ENCODE results near the gene PRR14L.

Gene PRR14L

DNA sequence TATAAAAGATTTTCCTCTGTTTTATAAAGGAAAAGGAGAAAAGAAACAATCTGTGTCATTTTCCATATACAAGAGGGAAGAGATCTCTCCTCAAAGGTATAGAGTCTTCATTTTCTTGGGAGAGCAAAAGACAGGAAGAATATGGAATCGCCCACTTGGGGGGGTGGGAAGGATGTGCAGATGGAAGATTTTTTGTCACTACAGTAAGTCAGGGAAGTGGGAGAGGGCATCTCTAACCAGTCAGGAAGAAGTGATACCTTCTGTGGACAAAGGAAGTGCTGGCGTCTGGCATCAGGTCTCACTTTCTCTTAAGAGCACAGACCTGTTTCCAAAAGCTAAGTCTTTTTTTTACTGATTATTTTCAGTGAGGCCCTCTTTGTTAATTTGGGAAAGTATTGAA is 1.4 kb downstream of the PRR14L start:
- Histone ChIP-seq H2BK5ac (ENCODE audit: low read depth, low read length, poor library complexity, severe bottlenecking) (no peak overlapping the region), H4K91ac (ENCODE audit: low read length) (no peak overlapping the region), H3K9me3 (ENCODE audit: control insufficient read depth, low read length) (no peaks in the 10 kb centered on the region), H3K18ac (ENCODE audit: low read depth in 1 of 2, low read length in 2 of 2) (no peak overlapping the region), H3K4me1 (ENCODE audit: control insufficient read depth, insufficient read depth, low read depth, low read length) (peaks cover 9% of the 10 kb centered on the region), H3K4me2 (ENCODE audit: low read length, poor library complexity, severe bottlenecking) (peak overlapping the region; percentile 55), H3K23ac (ENCODE audit: low read length in 2 of 2) (no peak overlapping the region), H3K4ac (ENCODE audit: low read depth in 1 of 2, low read length in 2 of 2) (no peak overlapping the region), H3K4me3 (ENCODE audit: insufficient read depth in 1 of 2, low read depth in 1 of 2, low read length in 2 of 2) (peak overlapping the region in 1 of 2 experiments; percentile 100), H2AFZ (ENCODE audit: low read depth, low read length) (no peak overlapping the region), H3K27me3 (ENCODE audit: control insufficient read depth in 1 of 2, insufficient read depth in 1 of 2, low read length in 2 of 2) (no peaks in the 10 kb centered on the region), H2BK15ac (ENCODE audit: low read depth, poor library complexity, severe bottlenecking) (no peak overlapping the region), H3K14ac (ENCODE audit: low read length in 2 of 2) (no peak overlapping the region), H4K8ac (ENCODE audit: low read length) (no peak overlapping the region), H3K79me1 (replicated peaks; ENCODE audit: low read length, poor library complexity, severe bottlenecking) (peaks cover 6% of the 10 kb centered on the region), H2BK12ac (ENCODE audit: low read length in 2 of 2) (no peak overlapping the region), H3K9ac (ENCODE audit: low read length) (peak overlapping the region; percentile 99), H2BK120ac (ENCODE audit: low read depth, low read length) (no peak overlapping the region), H3K27ac (ENCODE audit: low read length, poor library complexity, severe bottlenecking) (no peak overlapping the region), H2AK5ac (ENCODE audit: low read length, severe bottlenecking) (no peak overlapping the region), H3K36me3 (ENCODE audit: control insufficient read depth in 1 of 2, insufficient read depth in 2 of 2, low read depth in 1 of 2, low read length in 2 of 2) (peaks cover 5 to 6% of the 10 kb centered on the region in 2 experiments)
- WGBS, result 28% methylated on average over 2 of the region's 2 CpGs
- DNase-seq, result no peak

DNA sequence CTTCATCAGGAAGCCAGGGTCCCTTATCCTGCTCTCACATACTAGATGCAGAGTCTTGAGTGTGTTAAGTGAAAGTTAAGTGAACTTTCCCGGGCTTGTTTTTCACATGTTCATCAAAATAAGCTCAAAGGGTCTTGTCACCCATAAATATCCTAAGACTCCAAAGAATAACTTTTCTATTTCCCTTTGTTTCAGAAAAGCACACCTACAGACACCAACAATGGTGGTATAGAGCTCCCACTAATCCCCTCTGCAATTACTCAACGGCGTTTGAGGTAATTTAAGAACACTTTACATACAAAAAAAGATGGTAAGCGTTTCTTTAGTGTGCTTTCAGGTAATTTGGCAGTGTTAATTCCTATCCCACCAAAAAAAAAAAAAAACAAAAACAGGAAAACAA is 2.5 kb downstream of the PRR14L start:
- H4K91ac ChIP-seq (ENCODE audit: low read length), result no peak overlapping the region
- H3K14ac ChIP-seq (ENCODE audit: low read length in 2 of 2), result no peak overlapping the region
- peaks cover 4% of the 10 kb centered on the region for H3K4me1 ChIP-seq (ENCODE audit: control insufficient read depth, insufficient read depth, low read depth, low read length)
- H2BK15ac ChIP-seq (ENCODE audit: low read depth, poor library complexity, severe bottlenecking), result no peak overlapping the region
- H3K36me3 ChIP-seq (ENCODE audit: control insufficient read depth in 1 of 2, insufficient read depth in 2 of 2, low read depth in 1 of 2, low read length in 2 of 2), result peaks cover 5 to 6% of the 10 kb centered on the region in 2 experiments
- no peak overlapping the region for H2BK120ac ChIP-seq (ENCODE audit: low read depth, low read length)
- H3K27ac ChIP-seq (ENCODE audit: low read length, poor library complexity, severe bottlenecking), result no peak overlapping the region
- WGBS, result 100% methylated on average over 2 of the region's 4 CpGs
- H3K4me2 ChIP-seq (ENCODE audit: low read length, poor library complexity, severe bottlenecking), result no peak overlapping the region
- no peak overlapping the region for H2BK12ac ChIP-seq (ENCODE audit: low read length in 2 of 2)
- H3K4ac ChIP-seq (ENCODE audit: low read depth in 1 of 2, low read length in 2 of 2), result no peak overlapping the region
- H3K27me3 ChIP-seq (ENCODE audit: control insufficient read depth in 1 of 2, insufficient read depth in 1 of 2, low read length in 2 of 2), result no peaks in the 10 kb centered on the region
- no peaks in the 10 kb centered on the region for H3K9me3 ChIP-seq (ENCODE audit: control insufficient read depth, low read length)
- DNase-seq, result no peak
- no peak overlapping the region for H3K4me3 ChIP-seq (ENCODE audit: insufficient read depth in 1 of 2, low read depth in 1 of 2, low read length in 2 of 2)
- H3K18ac ChIP-seq (ENCODE audit: low read depth in 1 of 2, low read length in 2 of 2), result no peak overlapping the region
- H2AK5ac ChIP-seq (ENCODE audit: low read length, severe bottlenecking), result no peak overlapping the region
- no peak overlapping the region for H2BK5ac ChIP-seq (ENCODE audit: low read depth, low read length, poor library complexity, severe bottlenecking)
- peak overlapping the region; percentile 99 for H3K9ac ChIP-seq (ENCODE audit: low read length)
- H3K23ac ChIP-seq (ENCODE audit: low read length in 2 of 2), result no peak overlapping the region
- no peak overlapping the region for H4K8ac ChIP-seq (ENCODE audit: low read length)
- no peak overlapping the region for H2AFZ ChIP-seq (ENCODE audit: low read depth, low read length)
- peaks cover 6% of the 10 kb centered on the region for H3K79me1 ChIP-seq (replicated peaks; ENCODE audit: low read length, poor library complexity, severe bottlenecking)

DNA sequence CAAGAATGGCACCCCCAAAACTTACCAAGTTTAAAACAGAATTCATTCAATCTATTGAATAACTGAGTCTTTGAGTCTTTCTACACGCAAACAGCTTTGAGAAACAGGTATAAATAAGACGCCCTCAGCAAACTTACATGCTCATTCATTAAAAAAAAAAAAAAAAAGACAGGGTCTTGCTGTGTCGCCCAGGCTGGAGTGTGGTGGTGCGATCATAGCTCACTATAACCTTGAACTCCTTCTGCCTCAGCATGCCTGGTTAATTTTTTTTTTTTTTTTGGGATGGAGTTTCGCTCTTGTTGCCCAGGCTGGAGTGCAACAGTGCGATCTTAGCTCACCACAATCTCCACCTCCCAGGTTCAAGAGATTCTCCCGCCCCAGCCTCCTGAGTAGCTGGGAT is 6.1 kb downstream of the PRR14L start:
- Histone ChIP-seq H3K36me3 (ENCODE audit: control insufficient read depth in 1 of 2, insufficient read depth in 2 of 2, low read depth in 1 of 2, low read length in 2 of 2) (peaks cover 6 to 17% of the 10 kb centered on the region in 2 experiments), H3K23ac (ENCODE audit: low read length in 2 of 2) (no peak overlapping the region)
- DNase-seq, result no peak

DNA sequence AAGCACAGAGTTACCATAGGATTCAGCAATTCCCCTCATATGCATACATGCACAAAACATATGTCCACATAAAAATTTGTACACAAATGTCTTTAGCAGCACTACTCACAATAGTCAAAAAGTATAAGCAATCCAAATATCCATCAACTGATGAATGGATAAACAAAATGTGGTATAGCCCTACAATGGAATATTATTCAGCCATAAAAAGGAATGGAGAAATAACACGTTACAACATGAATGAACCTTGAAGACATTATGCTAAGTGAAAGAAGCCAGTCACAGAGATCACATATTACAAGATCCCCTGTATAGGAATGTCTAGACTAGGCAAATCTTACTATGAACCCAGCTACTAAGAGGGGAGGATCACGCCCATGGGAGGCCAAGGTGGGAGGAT is 7.2 kb downstream of the PRR14L start:
- Histone ChIP-seq H2AFZ (ENCODE audit: low read depth, low read length) (no peak overlapping the region), H4K91ac (ENCODE audit: low read length) (no peak overlapping the region), H3K14ac (ENCODE audit: low read length in 2 of 2) (no peak overlapping the region), H3K4me2 (ENCODE audit: low read length, poor library complexity, severe bottlenecking) (no peak overlapping the region), H2BK12ac (ENCODE audit: low read length in 2 of 2) (no peak overlapping the region), H3K9me3 (ENCODE audit: control insufficient read depth, low read length) (no peaks in the 10 kb centered on the region), H2BK15ac (ENCODE audit: low read depth, poor library complexity, severe bottlenecking) (no peak overlapping the region), H3K4ac (ENCODE audit: low read depth in 1 of 2, low read length in 2 of 2) (no peak overlapping the region), H4K8ac (ENCODE audit: low read length) (no peak overlapping the region), H3K18ac (ENCODE audit: low read depth in 1 of 2, low read length in 2 of 2) (no peak overlapping the region), H3K4me1 (ENCODE audit: control insufficient read depth, insufficient read depth, low read depth, low read length) (peaks cover 6% of the 10 kb centered on the region), H2BK120ac (ENCODE audit: low read depth, low read length) (no peak overlapping the region), H3K27ac (ENCODE audit: low read length, poor library complexity, severe bottlenecking) (no peak overlapping the region), H3K36me3 (ENCODE audit: control insufficient read depth in 1 of 2, insufficient read depth in 2 of 2, low read depth in 1 of 2, low read length in 2 of 2) (peaks cover 6 to 27% of the 10 kb centered on the region in 2 experiments), H3K9ac (ENCODE audit: low read length) (no peak overlapping the region), H2BK5ac (ENCODE audit: low read depth, low read length, poor library complexity, severe bottlenecking) (no peak overlapping the region), H2AK5ac (ENCODE audit: low read length, severe bottlenecking) (no peak overlapping the region), H3K23ac (ENCODE audit: low read length in 2 of 2) (no peak overlapping the region), H3K27me3 (ENCODE audit: control insufficient read depth in 1 of 2, insufficient read depth in 1 of 2, low read length in 2 of 2) (no peaks in the 10 kb centered on the region), H3K79me1 (replicated peaks; ENCODE audit: low read length, poor library complexity, severe bottlenecking) (peaks cover 14% of the 10 kb centered on the region), H3K4me3 (ENCODE audit: insufficient read depth in 1 of 2, low read depth in 1 of 2, low read length in 2 of 2) (no peak overlapping the region)
- no peak for DNase-seq
- 100% methylated on average over 2 of the region's 2 CpGs for WGBS

More for the DNA sequence above, 6.1 kb downstream of the PRR14L start:
- H3K27ac ChIP-seq (ENCODE audit: low read length, poor library complexity, severe bottlenecking), result no peak overlapping the region
- H3K27me3 ChIP-seq (ENCODE audit: control insufficient read depth in 1 of 2, insufficient read depth in 1 of 2, low read length in 2 of 2), result no peaks in the 10 kb centered on the region
- no peak overlapping the region for H2AK5ac ChIP-seq (ENCODE audit: low read length, severe bottlenecking)
- no peak overlapping the region for H2BK12ac ChIP-seq (ENCODE audit: low read length in 2 of 2)
- no peaks in the 10 kb centered on the region for H3K9me3 ChIP-seq (ENCODE audit: control insufficient read depth, low read length)
- no peak overlapping the region for H2AFZ ChIP-seq (ENCODE audit: low read depth, low read length)
- no peak overlapping the region for H4K91ac ChIP-seq (ENCODE audit: low read length)
- no peak overlapping the region for H3K9ac ChIP-seq (ENCODE audit: low read length)
- H3K4me2 ChIP-seq (ENCODE audit: low read length, poor library complexity, severe bottlenecking), result no peak overlapping the region
- H4K8ac ChIP-seq (ENCODE audit: low read length), result no peak overlapping the region
- peaks cover 9% of the 10 kb centered on the region for H3K79me1 ChIP-seq (replicated peaks; ENCODE audit: low read length, poor library complexity, severe bottlenecking)
- H2BK5ac ChIP-seq (ENCODE audit: low read depth, low read length, poor library complexity, severe bottlenecking), result no peak overlapping the region
- no peak overlapping the region for H3K4ac ChIP-seq (ENCODE audit: low read depth in 1 of 2, low read length in 2 of 2)
- H2BK15ac ChIP-seq (ENCODE audit: low read depth, poor library complexity, severe bottlenecking), result no peak overlapping the region
- H3K14ac ChIP-seq (ENCODE audit: low read length in 2 of 2), result no peak overlapping the region
- no peak overlapping the region for H2BK120ac ChIP-seq (ENCODE audit: low read depth, low read length)
- no peak overlapping the region for H3K18ac ChIP-seq (ENCODE audit: low read depth in 1 of 2, low read length in 2 of 2)
- H3K4me3 ChIP-seq (ENCODE audit: insufficient read depth in 1 of 2, low read depth in 1 of 2, low read length in 2 of 2), result no peak overlapping the region
- WGBS, result 92% methylated on average over 2 of the region's 7 CpGs
- peaks cover 3% of the 10 kb centered on the region for H3K4me1 ChIP-seq (ENCODE audit: control insufficient read depth, insufficient read depth, low read depth, low read length)
